ENCODE results near the gene FCN1. TPM values are rescaled to one million over a fixed set of nuclear protein-coding genes. Genes with fewer than 3 reads are reported as not detected.

FCN1 gene
- total and polyA plus RNA-seq, 9 of the 15 experiments (the other 6 are each of a cell fraction or from before 2014, with no cell fraction given): not detected

DNA sequence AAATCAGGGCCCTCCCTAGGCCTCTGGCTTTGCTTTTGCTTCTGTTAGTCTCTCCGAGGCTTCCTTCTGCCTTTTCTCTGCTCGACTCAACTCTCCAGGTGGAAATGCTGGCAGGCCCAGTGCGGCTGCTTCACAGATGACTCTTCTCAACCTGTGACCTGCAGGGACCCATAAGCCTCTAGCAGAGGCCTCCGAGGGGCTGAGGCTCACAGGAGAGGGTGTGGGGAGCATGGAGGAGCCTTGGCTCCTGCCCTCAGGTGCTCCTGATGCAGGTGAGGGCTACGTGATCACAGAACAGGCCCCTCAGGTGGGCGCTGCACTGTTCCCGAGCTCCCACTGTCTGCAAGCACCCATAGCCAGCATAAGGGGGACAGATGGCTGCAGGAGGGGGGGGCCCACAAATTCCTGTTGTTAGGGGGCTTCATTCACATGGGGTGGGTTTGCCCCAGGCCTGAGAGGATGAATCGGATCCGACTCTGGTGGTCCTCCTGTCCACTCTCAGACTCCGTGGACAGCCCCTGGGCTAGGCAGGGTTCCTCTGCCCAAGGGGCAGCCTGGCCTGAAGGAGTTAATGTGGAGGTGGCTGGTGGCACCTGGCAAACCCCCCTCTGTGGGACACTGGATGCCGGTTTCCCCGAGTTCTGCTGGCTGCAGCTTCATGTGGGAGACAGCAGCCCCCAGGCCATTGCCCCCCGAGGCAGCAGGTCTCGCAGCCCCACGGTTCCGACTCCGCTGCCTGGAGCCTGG, 48.0 kb downstream of the FCN1 start:
- Histone ChIP-seq H4K20me1 (replicated peaks; ENCODE audit: control insufficient read depth, insufficient read depth, low read length) (no peaks in the 10 kb centered on the region), H3K4me3 (no peak overlapping the region), H3K4me1 (replicated peaks in 1 of 2; ENCODE audit: control insufficient read depth in 2 of 2, insufficient read depth in 2 of 2, low read length in 2 of 2) (no peaks in the 10 kb centered on the region), H3K27ac (ENCODE audit: extremely low read depth, low read depth, low read length) (no peak overlapping the region), H3K79me2 (ENCODE audit: control insufficient read depth, insufficient read depth, low read length) (no peaks in the 10 kb centered on the region; the same call in 2 of the 3 replicates), H3K36me3 (ENCODE audit: control insufficient read depth, insufficient read depth, low read length) (no peaks in the 10 kb centered on the region), H3K9ac (ENCODE audit: insufficient read depth in 1 of 2, low read depth in 2 of 2, low read length in 2 of 2) (no peak overlapping the region; a peak in 1 of 4 replicates), H3K9me3 (replicated peaks; ENCODE audit: control insufficient read depth, insufficient read depth, low read depth, low read length) (no peaks in the 10 kb centered on the region), H3K27me3 (ENCODE audit: control insufficient read depth in 2 of 2, insufficient read depth in 2 of 2, low read length in 2 of 2) (peaks cover 0 to 27% of the 10 kb centered on the region in 2 experiments; a peak in 2 of 5 replicates), H3K4me2 (ENCODE audit: insufficient read depth, low read length) (no peak overlapping the region), H3K9me1 (ENCODE audit: control insufficient read depth, insufficient read depth, low read length) (no peaks in the 10 kb centered on the region), H2AFZ (ENCODE audit: low read depth, low read length) (no peak overlapping the region)
- ChIA-PET CTCF (ENCODE audit: low intra/inter-chr PET ratio) (no interaction called here), POLR2A (no interaction called here)
- intact Hi-C loops (cut with micrococcal nuclease) (no loop called here), in situ Hi-C loops (cut with MboI) (no loop called here)
- no TSS peak for BruUV-seq (replicated peaks)
- DNase-seq (ENCODE audit: extremely low read depth in 1 of 4, low spot score in 3 of 4) (no peak), FAIRE-seq (no peak), ATAC-seq (no peak)
- under 1% methylated on average over 16 of the region's 17 CpGs for WGBS (ENCODE audit: insufficient coverage, low coverage, missing lambda C conversion rate)
- TF ChIP-seq, protein P1, sequence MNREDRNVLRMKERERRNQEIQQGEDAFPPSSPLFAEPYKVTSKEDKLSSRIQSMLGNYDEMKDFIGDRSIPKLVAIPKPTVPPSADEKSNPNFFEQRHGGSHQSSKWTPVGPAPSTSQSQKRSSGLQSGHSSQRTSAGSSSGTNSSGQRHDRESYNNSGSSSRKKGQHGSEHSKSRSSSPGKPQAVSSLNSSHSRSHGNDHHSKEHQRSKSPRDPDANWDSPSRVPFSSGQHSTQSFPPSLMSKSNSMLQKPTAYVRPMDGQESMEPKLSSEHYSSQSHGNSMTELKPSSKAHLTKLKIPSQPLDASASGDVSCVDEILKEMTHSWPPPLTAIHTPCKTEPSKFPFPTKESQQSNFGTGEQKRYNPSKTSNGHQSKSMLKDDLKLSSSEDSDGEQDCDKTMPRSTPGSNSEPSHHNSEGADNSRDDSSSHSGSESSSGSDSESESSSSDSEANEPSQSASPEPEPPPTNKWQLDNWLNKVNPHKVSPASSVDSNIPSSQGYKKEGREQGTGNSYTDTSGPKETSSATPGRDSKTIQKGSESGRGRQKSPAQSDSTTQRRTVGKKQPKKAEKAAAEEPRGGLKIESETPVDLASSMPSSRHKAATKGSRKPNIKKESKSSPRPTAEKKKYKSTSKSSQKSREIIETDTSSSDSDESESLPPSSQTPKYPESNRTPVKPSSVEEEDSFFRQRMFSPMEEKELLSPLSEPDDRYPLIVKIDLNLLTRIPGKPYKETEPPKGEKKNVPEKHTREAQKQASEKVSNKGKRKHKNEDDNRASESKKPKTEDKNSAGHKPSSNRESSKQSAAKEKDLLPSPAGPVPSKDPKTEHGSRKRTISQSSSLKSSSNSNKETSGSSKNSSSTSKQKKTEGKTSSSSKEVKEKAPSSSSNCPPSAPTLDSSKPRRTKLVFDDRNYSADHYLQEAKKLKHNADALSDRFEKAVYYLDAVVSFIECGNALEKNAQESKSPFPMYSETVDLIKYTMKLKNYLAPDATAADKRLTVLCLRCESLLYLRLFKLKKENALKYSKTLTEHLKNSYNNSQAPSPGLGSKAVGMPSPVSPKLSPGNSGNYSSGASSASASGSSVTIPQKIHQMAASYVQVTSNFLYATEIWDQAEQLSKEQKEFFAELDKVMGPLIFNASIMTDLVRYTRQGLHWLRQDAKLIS (CRISPR knock-in tag; IDR thresholded peaks at IDR 0.05): no peak
- TF ChIP-seq, protein P2, sequence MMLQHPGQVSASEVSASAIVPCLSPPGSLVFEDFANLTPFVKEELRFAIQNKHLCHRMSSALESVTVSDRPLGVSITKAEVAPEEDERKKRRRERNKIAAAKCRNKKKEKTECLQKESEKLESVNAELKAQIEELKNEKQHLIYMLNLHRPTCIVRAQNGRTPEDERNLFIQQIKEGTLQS (IDR thresholded peaks at IDR 0.05): no peak
- TF ChIP-seq, protein P2 (CRISPR knock-in tag; conservative IDR thresholded peaks at IDR 0.05): no peak
- TF ChIP-seq ETV1 (tag; conservative IDR thresholded peaks at IDR 0.05; ENCODE audit: low read depth): no peak
- TF ChIP-seq WHSC1 (IDR thresholded peaks at IDR 0.05; ENCODE audit: low read length): no peak
- TF ChIP-seq, protein P3, sequence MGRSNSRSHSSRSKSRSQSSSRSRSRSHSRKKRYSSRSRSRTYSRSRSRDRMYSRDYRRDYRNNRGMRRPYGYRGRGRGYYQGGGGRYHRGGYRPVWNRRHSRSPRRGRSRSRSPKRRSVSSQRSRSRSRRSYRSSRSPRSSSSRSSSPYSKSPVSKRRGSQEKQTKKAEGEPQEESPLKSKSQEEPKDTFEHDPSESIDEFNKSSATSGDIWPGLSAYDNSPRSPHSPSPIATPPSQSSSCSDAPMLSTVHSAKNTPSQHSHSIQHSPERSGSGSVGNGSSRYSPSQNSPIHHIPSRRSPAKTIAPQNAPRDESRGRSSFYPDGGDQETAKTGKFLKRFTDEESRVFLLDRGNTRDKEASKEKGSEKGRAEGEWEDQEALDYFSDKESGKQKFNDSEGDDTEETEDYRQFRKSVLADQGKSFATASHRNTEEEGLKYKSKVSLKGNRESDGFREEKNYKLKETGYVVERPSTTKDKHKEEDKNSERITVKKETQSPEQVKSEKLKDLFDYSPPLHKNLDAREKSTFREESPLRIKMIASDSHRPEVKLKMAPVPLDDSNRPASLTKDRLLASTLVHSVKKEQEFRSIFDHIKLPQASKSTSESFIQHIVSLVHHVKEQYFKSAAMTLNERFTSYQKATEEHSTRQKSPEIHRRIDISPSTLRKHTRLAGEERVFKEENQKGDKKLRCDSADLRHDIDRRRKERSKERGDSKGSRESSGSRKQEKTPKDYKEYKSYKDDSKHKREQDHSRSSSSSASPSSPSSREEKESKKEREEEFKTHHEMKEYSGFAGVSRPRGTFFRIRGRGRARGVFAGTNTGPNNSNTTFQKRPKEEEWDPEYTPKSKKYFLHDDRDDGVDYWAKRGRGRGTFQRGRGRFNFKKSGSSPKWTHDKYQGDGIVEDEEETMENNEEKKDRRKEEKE (IDR thresholded peaks at IDR 0.05; ENCODE audit: borderline replicate concordance in 1 of 2, control insufficient read depth in 1 of 2, low read depth in 2 of 2, low read length in 1 of 2): no peak
- no peak for TF ChIP-seq ZC3H8 (IDR thresholded peaks at IDR 0.05)
- TF ChIP-seq HMGN3 (IDR thresholded peaks at IDR 0.05; ENCODE audit: borderline replicate concordance, extremely low read depth, insufficient read length, low read depth, low read length): no peak
- TF ChIP-seq, protein P4, sequence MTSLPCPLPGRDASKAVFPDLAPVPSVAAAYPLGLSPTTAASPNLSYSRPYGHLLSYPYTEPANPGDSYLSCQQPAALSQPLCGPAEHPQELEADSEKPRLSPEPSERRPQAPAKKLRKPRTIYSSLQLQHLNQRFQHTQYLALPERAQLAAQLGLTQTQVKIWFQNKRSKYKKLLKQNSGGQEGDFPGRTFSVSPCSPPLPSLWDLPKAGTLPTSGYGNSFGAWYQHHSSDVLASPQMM (CRISPR knock-in tag; IDR thresholded peaks at IDR 0.05): no peak
- TF ChIP-seq NUFIP1 (IDR thresholded peaks at IDR 0.05; ENCODE audit: partially characterized antibody): no peak
- no peak for TF ChIP-seq CTBP1 (IDR thresholded peaks at IDR 0.05; ENCODE audit: borderline replicate concordance)
- no peak for TF ChIP-seq KLF13 (tag; IDR thresholded peaks at IDR 0.05; ENCODE audit: borderline replicate concordance, low read depth)
- no peak for TF ChIP-seq ZBTB8A (IDR thresholded peaks at IDR 0.05; ENCODE audit: partially characterized antibody)
